NCI-H446 treated with DMSO at 0.1 percent for 48 hours (cell line): Measurements from ENCODE around the gene BRK1.
"Not testable (repeated sequence)": the region's sequence is repeated elsewhere in the genome, so short reads cannot be mapped to it uniquely, and the experiment has no call there.

Experiments used
- DNase-seq: peaks from one replicate; lab custom pipeline; 2025; lab: John Stamatoyannopoulos, UW

Gene BRK1

GRCh38 chr3:10115326-10116137 lies at the start of gene BRK1:
BRK1 (plus strand) TSS chr3:10115675; CDS start chr3:10115702, 27 bp downstream.
- peak; percentile 86 for DNase-seq

GRCh38 chr3:10070077-10070476 lies 45.4 kb upstream of the BRK1 start:
- DNase-seq: not testable (repeated sequence)

DNA sequence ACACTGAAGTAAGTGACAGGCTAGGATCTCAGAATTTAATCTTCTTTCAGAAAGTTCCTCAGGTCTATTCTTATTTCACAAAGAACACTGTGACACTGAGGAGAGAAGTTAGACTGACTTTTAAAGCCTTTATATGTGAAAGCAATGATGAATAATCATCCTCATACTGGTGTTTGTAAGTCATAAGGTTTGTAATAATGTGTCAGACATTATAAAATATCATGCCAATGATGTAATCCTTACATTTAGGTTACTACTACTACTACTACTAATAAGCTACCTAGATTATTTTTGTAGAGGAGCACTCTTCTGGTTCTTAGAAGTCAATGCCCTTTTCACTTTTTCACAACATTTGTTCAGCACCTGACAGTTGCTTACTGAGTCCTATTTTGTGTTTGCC lies 40.8 kb upstream of the BRK1 start:
- DNase-seq: no peak

DNA sequence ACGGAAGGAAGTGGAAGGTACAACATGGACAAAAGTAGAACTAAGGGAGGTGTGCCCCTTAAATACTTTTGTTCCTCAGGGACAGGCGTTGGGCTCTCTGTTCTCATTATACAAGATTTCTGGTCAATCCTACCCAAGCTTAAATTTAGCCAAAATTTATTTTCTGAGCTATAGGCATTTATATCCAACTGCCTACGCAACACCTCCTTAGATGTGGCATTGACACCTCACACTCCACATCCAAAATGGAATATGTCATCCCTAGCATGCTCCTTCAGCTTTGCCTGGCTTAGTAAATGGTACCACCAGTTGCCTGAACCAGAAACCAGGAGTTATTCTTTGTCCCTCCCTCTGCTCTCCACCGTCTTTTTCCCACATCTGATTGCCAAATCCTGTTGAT lies 33.6 kb upstream of the BRK1 start:
- DNase-seq: no peak

GRCh38 chr3:10085738-10086137 lies 29.7 kb upstream of the BRK1 start:
- no peak for DNase-seq

GRCh38 chr3:10088256-10088655 lies 27.2 kb upstream of the BRK1 start:
- no peak for DNase-seq

- no peak for DNase-seq
Measured at GRCh38 chr3:10090179-10090578, 25.3 kb upstream of the BRK1 start.

DNA sequence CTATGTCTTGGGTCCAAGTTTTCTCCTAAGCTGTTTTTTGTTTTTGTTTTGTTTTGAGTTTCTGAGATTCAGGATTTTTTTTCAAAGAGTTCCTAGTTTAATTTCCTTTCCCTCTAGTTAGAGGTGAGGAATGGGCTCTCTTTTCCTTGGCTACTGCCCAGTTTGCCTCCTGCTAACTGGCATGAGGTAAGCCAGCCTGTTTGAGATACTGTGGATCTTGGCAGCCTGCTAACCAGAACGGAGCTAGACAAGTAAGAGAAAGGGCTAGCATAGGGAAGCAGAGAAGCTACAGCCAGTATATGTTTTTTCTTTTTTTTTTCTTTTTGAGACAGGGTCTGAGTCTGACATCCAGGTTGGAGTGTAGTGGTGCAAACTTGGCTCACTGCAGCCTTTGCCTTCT lies 24.7 kb upstream of the BRK1 start:
- not testable (repeated sequence) for DNase-seq

DNA sequence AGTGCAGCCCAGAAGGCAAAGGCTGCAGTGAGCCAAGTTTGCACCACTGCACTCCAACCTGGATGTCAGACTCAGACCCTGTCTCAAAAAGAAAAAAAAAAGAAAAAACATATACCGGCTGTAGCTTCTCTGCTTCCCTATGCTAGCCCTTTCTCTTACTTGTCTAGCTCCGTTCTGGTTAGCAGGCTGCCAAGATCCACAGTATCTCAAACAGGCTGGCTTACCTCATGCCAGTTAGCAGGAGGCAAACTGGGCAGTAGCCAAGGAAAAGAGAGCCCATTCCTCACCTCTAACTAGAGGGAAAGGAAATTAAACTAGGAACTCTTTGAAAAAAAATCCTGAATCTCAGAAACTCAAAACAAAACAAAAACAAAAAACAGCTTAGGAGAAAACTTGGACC lies 24.1 kb upstream of the BRK1 start:
- DNase-seq: not testable (repeated sequence)

- no peak for DNase-seq
Measured at GRCh38 chr3:10093678-10094077, 21.8 kb upstream of the BRK1 start.

GRCh38 chr3:10099041-10099440 lies 16.4 kb upstream of the BRK1 start:
- no peak for DNase-seq

GRCh38 chr3:10106919-10107318 lies 8.6 kb upstream of the BRK1 start:
- no peak for DNase-seq

GRCh38 chr3:10108091-10108490 lies 7.4 kb upstream of the BRK1 start, which contains the start of gene FANCD2OS:
FANCD2OS (minus strand) TSS chr3:10108255; CDS start chr3:10104774, 3,481 bp downstream.
- DNase-seq: no peak

GRCh38 chr3:10116138-10116460 lies 624 bp downstream of the BRK1 start:
- DNase-seq: no peak

DNA sequence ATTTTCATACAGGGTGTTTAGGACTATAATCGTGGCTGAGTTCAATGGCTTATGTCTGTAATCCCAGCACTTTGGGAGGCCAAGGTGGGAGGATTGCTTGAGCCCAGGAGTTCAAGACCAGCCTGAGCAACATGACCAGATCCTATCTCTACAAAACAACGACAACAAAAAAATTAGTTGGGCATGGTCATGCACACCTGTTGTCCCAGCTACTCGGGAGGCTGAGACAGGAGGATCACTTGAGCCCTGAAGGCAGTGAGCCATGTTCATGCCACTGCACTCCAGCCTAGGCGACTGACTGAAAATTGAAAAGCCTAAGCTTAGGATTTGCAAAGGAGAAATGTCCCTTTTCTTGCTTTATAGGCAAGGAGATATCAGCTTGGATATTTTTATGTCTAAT lies 1.5 kb downstream of the BRK1 start:
- no peak for DNase-seq

GRCh38 chr3:10119376-10119775 lies 3.9 kb downstream of the BRK1 start:
- no peak for DNase-seq

DNA sequence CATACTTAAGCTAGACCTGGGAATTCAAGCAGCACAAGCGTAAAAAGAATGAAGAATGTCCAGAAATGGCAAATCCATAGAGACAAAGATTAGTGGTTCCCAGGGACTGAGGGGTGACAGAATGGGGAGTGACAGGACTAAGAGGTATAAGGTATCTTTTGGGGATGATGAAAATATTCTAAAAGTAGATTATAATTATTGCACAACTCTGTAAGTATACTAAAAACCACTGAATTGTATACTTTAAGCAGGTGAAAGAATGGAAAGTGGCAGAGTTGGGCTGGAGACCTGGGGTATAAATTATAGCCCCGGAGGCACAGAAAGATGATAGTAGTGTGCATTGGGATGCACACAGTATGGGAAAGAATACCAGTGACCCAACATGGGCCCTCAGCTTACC lies 5.6 kb downstream of the BRK1 start:
- DNase-seq: no peak

- DNase-seq: no peak
Measured at GRCh38 chr3:10122724-10123123, 7.2 kb downstream of the BRK1 start.

- not testable (repeated sequence) for DNase-seq
Measured at GRCh38 chr3:10135872-10136271, 20.4 kb downstream of the BRK1 start.

GRCh38 chr3:10136426-10137005 lies 21.0 kb downstream of the BRK1 start:
- no peak for DNase-seq

- DNase-seq: no peak
Measured at GRCh38 chr3:10137178-10137577, 21.7 kb downstream of the BRK1 start.

GRCh38 chr3:10140996-10141546 lies 25.6 kb downstream of the BRK1 start:
- no peak for DNase-seq
